ENCODE data around the gene SGF29.

DNA sequence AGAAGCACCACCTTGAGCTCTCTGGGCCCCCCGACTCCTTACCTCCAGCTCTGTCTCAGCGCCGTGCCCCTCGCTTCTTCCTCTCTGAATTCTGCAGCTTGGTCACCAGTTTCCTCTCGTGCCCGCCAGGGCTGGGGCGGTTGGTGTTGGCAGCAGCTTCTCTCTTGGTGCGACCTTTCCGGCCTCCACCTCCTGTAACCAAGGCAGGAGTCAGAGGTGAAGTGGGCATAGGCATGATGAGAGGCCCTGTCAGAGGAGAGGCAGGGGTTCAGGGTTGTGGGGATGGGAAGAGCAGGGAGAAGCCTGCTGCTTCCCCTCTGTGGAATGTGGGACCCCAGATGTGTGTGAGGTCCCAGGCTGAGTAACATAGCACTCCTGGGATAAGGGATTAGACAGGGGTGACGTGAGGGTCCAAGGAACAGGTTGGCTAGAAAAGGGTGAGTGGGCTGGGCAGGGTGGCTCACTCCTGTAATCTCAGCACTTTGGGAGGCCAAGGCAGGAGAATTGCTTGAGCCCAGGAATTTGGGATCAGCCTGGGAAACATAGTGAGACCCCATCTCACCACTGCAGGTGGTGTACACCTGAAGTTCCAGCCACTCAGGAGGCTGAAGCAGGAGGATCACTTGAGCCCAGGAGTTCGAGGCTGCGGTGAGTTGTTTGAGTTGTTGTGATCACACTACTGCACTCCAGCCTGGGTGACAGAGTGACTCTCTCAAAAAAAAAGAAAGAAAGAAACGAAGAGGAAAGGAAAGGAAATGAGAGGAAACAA lies 15.6 kb upstream of the SGF29 start:
- TF ChIP-seq, protein P1, sequence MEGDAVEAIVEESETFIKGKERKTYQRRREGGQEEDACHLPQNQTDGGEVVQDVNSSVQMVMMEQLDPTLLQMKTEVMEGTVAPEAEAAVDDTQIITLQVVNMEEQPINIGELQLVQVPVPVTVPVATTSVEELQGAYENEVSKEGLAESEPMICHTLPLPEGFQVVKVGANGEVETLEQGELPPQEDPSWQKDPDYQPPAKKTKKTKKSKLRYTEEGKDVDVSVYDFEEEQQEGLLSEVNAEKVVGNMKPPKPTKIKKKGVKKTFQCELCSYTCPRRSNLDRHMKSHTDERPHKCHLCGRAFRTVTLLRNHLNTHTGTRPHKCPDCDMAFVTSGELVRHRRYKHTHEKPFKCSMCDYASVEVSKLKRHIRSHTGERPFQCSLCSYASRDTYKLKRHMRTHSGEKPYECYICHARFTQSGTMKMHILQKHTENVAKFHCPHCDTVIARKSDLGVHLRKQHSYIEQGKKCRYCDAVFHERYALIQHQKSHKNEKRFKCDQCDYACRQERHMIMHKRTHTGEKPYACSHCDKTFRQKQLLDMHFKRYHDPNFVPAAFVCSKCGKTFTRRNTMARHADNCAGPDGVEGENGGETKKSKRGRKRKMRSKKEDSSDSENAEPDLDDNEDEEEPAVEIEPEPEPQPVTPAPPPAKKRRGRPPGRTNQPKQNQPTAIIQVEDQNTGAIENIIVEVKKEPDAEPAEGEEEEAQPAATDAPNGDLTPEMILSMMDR (IDR thresholded peaks at IDR 0.05), result no peak
- TF ChIP-seq POLR2A (IDR thresholded peaks at IDR 0.05) (no peak), POLR2AphosphoS5 (IDR thresholded peaks at IDR 0.05) (peak in 2 of 3 donors; percentile 12 to 19)

Data from breast epithelium (tissue), 3 donors.